Measurements from ENCODE around the gene RPS6KB1.
"Not testable (repeated sequence)": the region's sequence is repeated elsewhere in the genome, so short reads cannot be mapped to it uniquely, and the experiment has no call there.

RPS6KB1 gene

DNA sequence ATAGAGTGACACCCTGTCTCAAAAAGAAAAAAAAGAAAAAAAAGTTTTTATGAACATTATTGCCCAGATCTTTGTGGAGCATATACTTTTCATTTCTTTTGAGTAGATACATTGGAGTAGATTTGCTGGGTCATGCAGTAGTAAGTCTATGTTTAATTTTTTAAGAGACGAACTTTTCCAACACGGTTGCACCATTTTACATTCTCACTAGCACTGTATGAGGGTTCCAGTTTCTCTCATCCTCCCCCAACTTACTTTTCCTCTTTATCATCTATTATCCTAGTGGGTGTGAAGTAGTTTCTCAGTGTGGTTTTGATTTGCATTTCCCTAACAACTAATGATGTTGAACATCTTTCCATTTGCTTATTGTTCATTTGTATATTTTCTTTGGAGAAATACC lies 10.5 kb downstream of the RPS6KB1 start:
- Histone ChIP-seq H3K27me3 (no peaks in the 10 kb centered on the region), H4K20me1 (peaks cover 73 to 99% (median 92%) of the 10 kb centered on the region in 11 experiments; a peak in 21 of 22 replicates), H3K4me1 (peaks cover 0 to 9% (median 2%) of the 10 kb centered on the region in 10 experiments; a peak in 3 of 20 replicates), H3K27ac (no peak overlapping the region), H3K4me3 (no peak overlapping the region), H3K36me3 (peaks cover 13 to 88% (median 46%) of the 10 kb centered on the region in 11 experiments; a peak in 21 of 22 replicates), H3K9ac (no peak overlapping the region), H3K9me3 (replicated peaks in 1 of 11) (peaks cover 0 to 3% (median 0%) of the 10 kb centered on the region in 11 experiments; a peak in 1 of 22 replicates), H3K4me2 (no peak overlapping the region)
- no peak for TF ChIP-seq Cebpa-rat (IDR thresholded peaks at IDR 0.05)

DNA sequence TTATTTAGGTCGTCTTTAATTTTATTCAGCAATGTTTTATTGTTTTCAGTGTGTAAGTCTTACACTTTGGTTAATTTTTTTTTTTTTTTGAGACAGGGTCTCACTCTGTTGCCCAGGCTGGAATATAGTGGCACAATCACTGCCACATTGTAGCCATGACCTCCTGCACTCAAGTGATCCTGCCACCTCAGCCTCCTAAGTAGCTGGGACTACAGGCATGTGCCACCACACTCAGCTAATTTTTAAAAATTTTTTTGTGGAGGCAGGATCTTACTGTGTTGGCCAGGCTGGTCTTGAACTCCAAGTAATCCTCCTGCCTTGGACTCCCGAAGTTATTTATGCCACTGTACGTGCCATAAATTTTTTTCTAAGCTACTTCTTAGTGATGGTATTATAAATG lies 14.5 kb downstream of the RPS6KB1 start:
- Histone ChIP-seq H3K27ac (no peak overlapping the region), H3K9ac (no peak overlapping the region), H3K27me3 (no peaks in the 10 kb centered on the region), H3K9me3 (replicated peaks in 1 of 11) (peaks cover 0 to 3% (median 0%) of the 10 kb centered on the region in 11 experiments; a peak in 1 of 22 replicates), H3K4me3 (no peak overlapping the region), H3K4me2 (no peak overlapping the region), H3K4me1 (no peaks in the 10 kb centered on the region), H3K36me3 (peaks cover 27 to 84% (median 54%) of the 10 kb centered on the region in 11 experiments), H4K20me1 (peaks cover 53 to 97% (median 73%) of the 10 kb centered on the region in 11 experiments; a peak in 21 of 22 replicates)
- TF ChIP-seq Cebpa-rat (IDR thresholded peaks at IDR 0.05), result no peak

DNA sequence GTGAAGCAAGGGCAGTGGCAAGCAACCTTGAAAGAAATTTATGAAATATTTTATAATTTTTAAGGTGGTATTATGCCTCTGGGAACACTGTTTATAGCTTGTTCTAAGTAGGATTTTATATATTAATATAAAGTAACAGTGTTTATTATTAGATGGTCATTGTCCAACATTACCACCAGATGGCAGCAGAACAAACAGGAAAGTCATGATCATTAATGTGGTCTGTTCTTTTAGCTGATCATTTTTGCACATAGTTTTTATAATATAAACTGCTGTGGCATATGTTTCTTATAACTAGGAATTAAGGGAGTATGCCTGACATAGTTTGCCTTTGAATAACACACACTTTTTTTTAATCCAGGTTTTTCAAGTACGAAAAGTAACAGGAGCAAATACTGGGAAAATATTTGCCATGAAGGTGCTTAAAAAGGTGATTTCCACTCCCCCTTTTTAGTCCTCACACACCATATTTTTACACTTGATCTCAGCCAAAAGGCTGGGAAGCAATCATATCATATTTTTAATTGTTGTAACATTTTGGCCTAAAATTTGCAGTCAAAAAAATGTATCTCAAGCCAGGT lies 21.4 kb downstream of the RPS6KB1 start:
- TF ChIP-seq Cebpa-rat (IDR thresholded peaks at IDR 0.05), result no peak
- Histone ChIP-seq H3K27ac (no peak overlapping the region), H3K27me3 (no peaks in the 10 kb centered on the region), H3K36me3 (peaks cover 83 to 99% (median 91%) of the 10 kb centered on the region in 11 experiments), H3K4me2 (no peak overlapping the region), H3K4me1 (no peaks in the 10 kb centered on the region; a peak in 1 of 20 replicates), H3K4me3 (no peak overlapping the region), H3K9ac (no peak overlapping the region), H4K20me1 (peaks cover 14 to 70% (median 37%) of the 10 kb centered on the region in 11 experiments; a peak in 20 of 22 replicates), H3K9me3 (replicated peaks in 1 of 11) (no peaks in the 10 kb centered on the region)

DNA sequence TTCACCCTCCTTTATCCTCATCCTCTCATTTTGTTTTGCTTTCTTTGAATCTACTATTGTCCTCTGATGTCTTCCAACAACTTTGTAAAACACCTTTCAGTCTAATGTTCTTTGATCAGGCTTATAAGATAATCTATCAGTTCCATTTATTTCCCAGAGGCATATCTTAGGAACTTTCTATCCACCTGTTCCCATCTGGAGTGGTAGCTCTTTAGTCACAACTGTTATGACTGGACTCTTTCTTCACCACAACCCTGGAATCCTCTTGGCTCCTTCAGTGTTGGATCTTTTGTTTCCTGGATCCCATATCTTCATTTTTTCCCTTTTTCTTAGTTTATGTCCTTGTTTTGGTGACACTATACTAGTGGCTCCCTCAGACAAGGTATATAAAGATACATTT lies 23.5 kb downstream of the RPS6KB1 start:
- H3K36me3 ChIP-seq, result peaks cover 93 to 100% (median 96%) of the 10 kb centered on the region in 11 experiments
- no peak overlapping the region for H3K27ac ChIP-seq
- TF ChIP-seq Cebpa-rat (IDR thresholded peaks at IDR 0.05), result no peak
- no peaks in the 10 kb centered on the region; a peak in 1 of 20 replicates for H3K4me1 ChIP-seq
- no peak overlapping the region for H3K4me2 ChIP-seq
- H3K9ac ChIP-seq, result no peak overlapping the region
- H4K20me1 ChIP-seq, result peaks cover 10 to 50% (median 23%) of the 10 kb centered on the region in 11 experiments; a peak in 17 of 22 replicates
- no peaks in the 10 kb centered on the region for H3K9me3 ChIP-seq (replicated peaks in 1 of 11)
- H3K4me3 ChIP-seq, result no peak overlapping the region
- no peaks in the 10 kb centered on the region for H3K27me3 ChIP-seq

DNA sequence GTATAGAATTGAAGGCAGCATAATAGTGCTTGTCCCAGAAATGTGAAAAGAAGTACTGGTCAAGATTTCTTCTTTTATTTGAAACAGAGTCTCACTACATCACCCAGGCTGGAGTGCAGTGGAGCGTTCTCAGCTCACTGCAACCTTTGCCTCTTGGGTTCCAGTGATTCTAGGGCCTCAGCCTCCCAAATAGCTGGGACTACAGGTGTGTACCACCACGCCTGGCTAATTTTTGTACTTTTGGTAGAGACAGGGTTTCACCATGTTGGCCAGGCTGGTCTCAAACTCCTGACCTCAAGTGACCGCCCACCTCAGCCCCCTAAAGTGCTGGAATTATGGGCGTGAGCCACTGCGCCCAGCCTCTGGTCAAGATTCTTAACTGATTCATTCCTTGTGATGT lies 27.7 kb downstream of the RPS6KB1 start:
- H3K36me3 ChIP-seq, result peaks cover 87 to 100% (median 92%) of the 10 kb centered on the region in 11 experiments

DNA sequence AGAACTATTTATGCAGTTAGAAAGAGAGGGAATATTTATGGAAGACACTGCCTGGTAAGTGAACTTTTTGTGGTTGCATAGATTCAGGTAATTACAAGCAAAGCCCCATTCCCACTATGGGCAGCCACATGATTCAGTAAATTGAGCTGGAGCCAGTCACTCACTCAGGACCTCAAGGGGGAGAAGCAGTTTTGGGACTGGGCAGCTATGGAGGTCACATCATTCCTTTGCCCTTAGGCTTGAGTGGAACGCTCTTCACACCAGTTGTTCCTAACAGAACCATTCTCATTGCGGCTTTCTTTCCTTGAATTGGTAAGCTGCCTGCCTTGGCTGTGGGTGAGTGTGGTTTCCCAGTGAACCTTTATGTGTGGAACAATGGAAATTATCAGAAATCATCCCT lies 37.2 kb downstream of the RPS6KB1 start:
- peaks cover 82 to 100% (median 96%) of the 10 kb centered on the region in 11 experiments for H3K36me3 ChIP-seq
- not testable (repeated sequence) for H3K4me3 ChIP-seq; H3K4me2 ChIP-seq; H3K27me3 ChIP-seq; H3K9me3 ChIP-seq (replicated peaks in 1 of 11); H3K9ac ChIP-seq; H3K4me1 ChIP-seq; H4K20me1 ChIP-seq
- H3K27ac ChIP-seq, result peak overlapping the region in 1 of 11 experiments; percentile 9; a peak in 3 of 22 replicates

More for the DNA sequence above, 27.7 kb downstream of the RPS6KB1 start:
- H3K9me3 ChIP-seq (replicated peaks in 1 of 11); H3K4me2 ChIP-seq; H3K4me1 ChIP-seq; H3K27me3 ChIP-seq; H3K9ac ChIP-seq; H3K4me3 ChIP-seq; H3K27ac ChIP-seq: not testable (repeated sequence)
- peaks cover 0 to 13% (median 0%) of the 10 kb centered on the region in 11 experiments; a peak in 5 of 22 replicates for H4K20me1 ChIP-seq

DNA sequence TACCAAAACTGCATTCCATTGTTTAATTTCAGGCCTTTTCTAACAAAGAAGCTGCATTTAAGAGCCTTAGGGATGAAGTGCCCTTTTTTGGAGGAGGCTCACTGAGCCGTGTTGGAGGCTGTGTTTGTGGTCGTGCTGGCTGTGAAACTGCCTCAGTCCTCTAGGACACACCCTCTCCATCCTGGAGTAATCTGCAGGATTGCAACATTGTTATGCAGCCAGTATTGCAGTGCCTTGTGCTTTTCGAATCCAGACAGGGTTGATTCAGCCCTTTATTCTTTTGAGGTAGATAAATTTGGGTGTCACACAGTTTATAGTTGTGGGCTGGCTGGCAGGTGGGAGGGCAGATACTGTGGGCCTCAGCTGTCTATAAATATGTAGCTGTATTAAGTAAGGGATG lies 37.8 kb downstream of the RPS6KB1 start:
- H3K4me2 ChIP-seq; H3K4me1 ChIP-seq; H3K27ac ChIP-seq; H3K9me3 ChIP-seq (replicated peaks in 1 of 11); H3K27me3 ChIP-seq; H3K4me3 ChIP-seq; H4K20me1 ChIP-seq; H3K9ac ChIP-seq: not testable (repeated sequence)
- peaks cover 82 to 100% (median 96%) of the 10 kb centered on the region in 11 experiments for H3K36me3 ChIP-seq
- TF ChIP-seq Cebpa-rat (IDR thresholded peaks at IDR 0.05), result peak in 4 of 11 experiments; percentile 22 to 43 (median 32); a peak in 4 of 22 replicates

DNA sequence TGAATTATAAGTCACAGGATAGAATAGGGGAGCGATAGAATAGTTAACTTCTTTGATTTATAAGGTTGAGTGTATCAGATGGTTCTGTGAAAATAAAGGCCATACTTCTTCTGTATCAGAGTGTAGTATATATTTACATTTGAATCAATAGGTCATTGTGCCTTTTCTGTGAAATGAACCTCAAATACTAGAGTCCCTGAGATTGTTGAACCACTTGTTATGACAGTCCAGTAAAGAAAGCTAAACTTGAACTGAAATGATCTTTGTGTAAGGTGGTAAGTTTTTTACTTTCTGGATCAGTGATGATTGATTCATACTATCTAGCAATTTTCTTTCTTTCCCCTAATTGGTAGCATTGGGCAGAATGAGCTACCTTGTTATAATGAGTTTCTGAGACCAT lies 40.4 kb downstream of the RPS6KB1 start:
- peaks cover 85 to 100% (median 97%) of the 10 kb centered on the region in 11 experiments for H3K36me3 ChIP-seq
- not testable (repeated sequence) for H3K9me3 ChIP-seq (replicated peaks in 1 of 11); H3K27ac ChIP-seq; H4K20me1 ChIP-seq; H3K9ac ChIP-seq; H3K4me1 ChIP-seq; H3K27me3 ChIP-seq; H3K4me3 ChIP-seq; H3K4me2 ChIP-seq

DNA sequence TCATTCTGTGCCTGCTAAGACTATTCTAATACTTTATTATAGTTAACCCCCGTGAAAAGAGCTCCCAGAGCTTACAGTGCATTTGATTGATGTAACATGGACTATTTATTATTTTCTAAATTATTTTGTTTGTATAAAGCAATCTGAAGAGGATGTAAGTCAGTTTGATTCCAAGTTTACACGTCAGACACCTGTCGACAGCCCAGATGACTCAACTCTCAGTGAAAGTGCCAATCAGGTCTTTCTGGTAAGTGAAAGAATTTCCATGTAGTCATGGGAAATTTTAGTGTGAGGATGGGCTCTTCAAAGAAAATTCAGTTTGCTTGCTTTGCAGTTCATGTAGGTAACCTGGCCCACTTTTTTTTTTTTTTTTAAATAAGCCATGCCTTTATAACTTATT lies 47.8 kb downstream of the RPS6KB1 start:
- H3K9ac ChIP-seq; H3K27ac ChIP-seq; H3K9me3 ChIP-seq (replicated peaks in 1 of 11); H3K27me3 ChIP-seq; H4K20me1 ChIP-seq; H3K4me1 ChIP-seq; H3K4me3 ChIP-seq; H3K4me2 ChIP-seq: not testable (repeated sequence)
- H3K36me3 ChIP-seq, result peaks cover 83 to 98% (median 92%) of the 10 kb centered on the region in 11 experiments

DNA sequence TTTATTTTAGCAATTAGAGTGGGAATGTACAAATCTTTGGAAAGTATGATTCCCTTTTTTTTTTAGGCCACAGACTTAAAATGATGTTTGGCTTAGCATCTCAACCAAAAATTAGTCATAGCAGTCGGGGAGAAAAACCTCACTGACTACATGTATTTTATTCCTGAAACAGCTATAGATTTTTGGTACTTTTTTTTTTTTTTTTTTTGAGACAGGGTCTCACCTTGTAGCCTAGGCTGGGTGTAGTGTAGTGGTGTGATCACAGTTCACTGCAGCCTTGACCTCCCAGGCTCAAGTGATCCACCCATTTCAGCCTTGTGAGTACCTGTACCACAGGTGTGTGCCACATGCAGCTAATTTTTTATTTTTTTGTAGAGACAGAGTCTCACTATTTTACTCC lies 48.2 kb downstream of the RPS6KB1 start:
- no peaks in the 10 kb centered on the region for H3K9me3 ChIP-seq (replicated peaks in 1 of 11)
- no peak for TF ChIP-seq Cebpa-rat (IDR thresholded peaks at IDR 0.05)
- no peaks in the 10 kb centered on the region for H3K27me3 ChIP-seq
- H3K9ac ChIP-seq, result no peak overlapping the region
- no peaks in the 10 kb centered on the region for H3K4me1 ChIP-seq
- H3K4me2 ChIP-seq, result no peak overlapping the region
- no peak overlapping the region for H3K4me3 ChIP-seq
- no peak overlapping the region for H3K27ac ChIP-seq
- peaks cover 83 to 98% (median 92%) of the 10 kb centered on the region in 11 experiments for H3K36me3 ChIP-seq
- H4K20me1 ChIP-seq, result peaks cover 0 to 8% (median 0%) of the 10 kb centered on the region in 11 experiments; a peak in 1 of 22 replicates

DNA sequence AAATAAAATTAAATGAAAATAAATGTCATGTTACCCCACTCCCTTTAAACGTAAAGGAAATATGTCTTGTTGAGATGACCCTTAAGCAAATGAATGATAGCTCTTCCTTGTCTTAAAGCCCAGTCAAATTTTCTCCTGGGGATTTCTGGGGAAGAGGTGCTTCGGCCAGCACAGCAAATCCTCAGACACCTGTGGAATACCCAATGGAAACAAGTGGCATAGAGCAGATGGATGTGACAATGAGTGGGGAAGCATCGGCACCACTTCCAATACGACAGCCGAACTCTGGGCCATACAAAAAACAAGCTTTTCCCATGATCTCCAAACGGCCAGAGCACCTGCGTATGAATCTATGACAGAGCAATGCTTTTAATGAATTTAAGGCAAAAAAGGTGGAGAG lies 53.5 kb downstream of the RPS6KB1 start:
- not testable (repeated sequence) for H3K27ac ChIP-seq; H3K9ac ChIP-seq; H3K4me3 ChIP-seq; H3K4me2 ChIP-seq; H3K27me3 ChIP-seq; H3K4me1 ChIP-seq; H3K9me3 ChIP-seq (replicated peaks in 1 of 11)
- peaks cover 66 to 97% (median 86%) of the 10 kb centered on the region in 11 experiments for H3K36me3 ChIP-seq
- peaks cover 0 to 12% (median 3%) of the 10 kb centered on the region in 11 experiments; a peak in 5 of 22 replicates for H4K20me1 ChIP-seq

DNA sequence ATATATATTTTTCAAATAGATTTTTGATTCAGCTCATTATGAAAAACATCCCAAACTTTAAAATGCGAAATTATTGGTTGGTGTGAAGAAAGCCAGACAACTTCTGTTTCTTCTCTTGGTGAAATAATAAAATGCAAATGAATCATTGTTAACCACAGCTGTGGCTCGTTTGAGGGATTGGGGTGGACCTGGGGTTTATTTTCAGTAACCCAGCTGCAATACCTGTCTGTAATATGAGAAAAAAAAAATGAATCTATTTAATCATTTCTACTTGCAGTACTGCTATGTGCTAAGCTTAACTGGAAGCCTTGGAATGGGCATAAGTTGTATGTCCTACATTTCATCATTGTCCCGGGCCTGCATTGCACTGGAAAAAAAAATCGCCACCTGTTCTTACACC lies 54.4 kb downstream of the RPS6KB1 start:
- Histone ChIP-seq H3K36me3 (peaks cover 64 to 96% (median 83%) of the 10 kb centered on the region in 11 experiments), H4K20me1 (peaks cover 0 to 12% (median 3%) of the 10 kb centered on the region in 11 experiments; a peak in 5 of 22 replicates)
- H3K4me1 ChIP-seq; H3K4me3 ChIP-seq; H3K27ac ChIP-seq; H3K4me2 ChIP-seq; H3K9ac ChIP-seq; H3K9me3 ChIP-seq (replicated peaks in 1 of 11); H3K27me3 ChIP-seq: not testable (repeated sequence)

Data from BLaER1 treated with 17β-estradiol and CSF1 and Interleukin-3, amounts not matched to agents 10 nM and 100 nM (cell line).